GM18526 (cell line): Measurements from ENCODE around the gene USB1.

Experiments
- POLR2A ChIP-seq: IDR thresholded peaks from 3 replicates; pipeline ENCODE4 v1.6.1; 2011; ENCODE audit not compliant: insufficient read length; ENCODE audit errors: extremely low read depth

The USB1 gene

GRCh38 chr16:57985204-57986181 is 15.7 kb upstream of the USB1 start:
- no peak for TF ChIP-seq POLR2A

GRCh38 chr16:57986196-57986595 is 15.0 kb upstream of the USB1 start:
- TF ChIP-seq POLR2A: no peak

- TF ChIP-seq POLR2A: no peak
Observed at GRCh38 chr16:57987441-57988177, 13.6 kb upstream of the USB1 start.

GRCh38 chr16:57988929-57989328 is 12.3 kb upstream of the USB1 start:
- no peak for TF ChIP-seq POLR2A

- TF ChIP-seq POLR2A: no peak
Observed at GRCh38 chr16:57991551-57992059, 9.6 kb upstream of the USB1 start.

GRCh38 chr16:57992084-57992483 is 9.1 kb upstream of the USB1 start:
- no peak for TF ChIP-seq POLR2A

- no peak for TF ChIP-seq POLR2A
Observed at GRCh38 chr16:57993438-57993837, 7.8 kb upstream of the USB1 start.

GRCh38 chr16:57993897-57994296 is 7.3 kb upstream of the USB1 start:
- TF ChIP-seq POLR2A: no peak

- TF ChIP-seq POLR2A: no peak
Observed at GRCh38 chr16:57994361-57994760, 6.8 kb upstream of the USB1 start.

GRCh38 chr16:57994778-57995177 is 6.4 kb upstream of the USB1 start:
- no peak for TF ChIP-seq POLR2A

GRCh38 chr16:57995721-57996405 is 5.3 kb upstream of the USB1 start:
- TF ChIP-seq POLR2A: no peak

- TF ChIP-seq POLR2A: no peak
Observed at GRCh38 chr16:57996406-57997175, 4.6 kb upstream of the USB1 start.

- TF ChIP-seq POLR2A: no peak
Observed at GRCh38 chr16:57997176-57997527, 4.1 kb upstream of the USB1 start.

- no peak for TF ChIP-seq POLR2A
Observed at GRCh38 chr16:57997528-57998265, 3.5 kb upstream of the USB1 start.
